ENCODE data around the gene FAM168B.

Gene FAM168B

DNA sequence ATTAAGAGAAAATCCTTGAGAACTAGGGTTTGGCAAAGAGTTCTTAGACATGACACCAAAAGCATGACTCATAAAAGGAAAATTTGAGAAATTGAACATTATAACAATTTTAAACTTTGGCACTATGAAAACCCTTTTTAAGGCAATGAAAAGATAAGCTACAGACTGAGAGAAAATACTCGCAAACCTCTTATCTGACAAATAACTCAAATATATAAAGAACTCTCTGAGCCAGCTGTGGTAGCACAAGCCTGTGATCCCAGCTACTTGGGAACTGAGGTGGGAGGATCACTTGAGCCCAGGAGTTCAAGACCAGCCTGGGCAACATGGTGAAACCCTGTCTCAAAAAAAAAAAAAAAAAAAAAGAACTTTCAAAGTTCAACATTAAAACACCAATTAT lies 70.5 kb downstream of the FAM168B start:
- no peak for DNase-seq (ENCODE audit: low read depth)

DNA sequence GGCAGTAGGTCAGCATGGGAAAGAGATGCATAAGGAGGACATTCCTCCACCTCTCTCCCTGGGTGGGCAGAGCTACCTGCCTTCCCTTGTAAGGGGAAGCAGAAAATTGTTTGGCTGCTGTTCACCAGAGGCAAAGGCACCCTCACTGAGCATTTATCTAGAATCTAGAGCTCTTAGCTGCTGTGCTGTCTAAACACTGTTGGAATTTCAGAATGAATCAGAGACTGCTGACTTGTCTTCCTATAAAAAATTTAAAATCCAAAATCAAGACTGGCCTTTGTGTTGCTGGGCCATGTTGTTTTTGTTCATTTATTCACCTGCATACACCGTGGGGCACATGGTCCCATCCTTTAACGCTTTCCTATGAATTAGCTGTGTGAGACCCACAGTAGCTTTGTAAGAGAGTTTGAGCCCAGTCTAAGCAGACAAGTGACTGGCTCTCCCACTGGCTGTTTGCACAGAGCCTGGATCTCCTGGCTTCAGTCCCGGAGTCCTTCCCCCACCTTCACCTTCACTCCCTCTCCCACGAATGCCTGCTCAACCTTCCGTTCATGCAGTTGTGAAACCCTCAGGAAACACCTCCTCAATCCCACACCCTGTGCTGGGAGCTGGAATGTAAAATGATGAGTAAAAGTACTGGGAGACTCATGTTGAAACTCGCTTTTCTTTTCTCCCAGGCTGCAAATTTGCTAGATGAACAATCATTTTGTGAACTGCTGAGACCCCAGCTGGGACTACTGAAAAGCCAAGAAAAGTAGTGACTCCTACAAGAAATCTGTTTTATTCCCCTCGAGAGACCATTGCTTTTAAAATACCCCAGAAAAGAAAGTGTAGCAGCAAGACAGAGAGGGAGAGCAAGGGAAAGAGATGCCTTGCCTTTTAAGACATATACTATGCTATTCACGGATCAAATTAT lies 76.2 kb downstream of the FAM168B start:
- DNase-seq (ENCODE audit: low read depth): no peak

DNA sequence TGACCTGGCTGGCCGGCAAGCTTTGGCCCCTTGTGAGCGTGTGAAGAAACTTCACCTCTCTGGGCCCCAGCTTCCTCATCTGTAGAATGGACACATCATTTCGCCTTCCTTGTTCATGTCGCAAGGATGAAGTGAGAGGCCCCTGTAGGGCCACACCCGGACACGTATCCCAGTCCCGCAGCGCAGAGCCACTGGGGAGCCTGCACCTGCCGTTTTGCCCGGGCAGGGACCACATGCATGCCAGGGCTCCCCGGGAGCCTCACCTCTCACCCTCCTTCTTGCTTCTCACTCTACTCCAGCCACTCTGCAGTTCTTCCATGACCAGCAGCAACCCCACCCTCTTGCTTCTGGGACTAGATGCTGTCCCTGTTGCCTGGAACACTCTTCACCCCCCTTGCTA lies 77.5 kb downstream of the FAM168B start:
- no peak for DNase-seq (ENCODE audit: low read depth)

DNA sequence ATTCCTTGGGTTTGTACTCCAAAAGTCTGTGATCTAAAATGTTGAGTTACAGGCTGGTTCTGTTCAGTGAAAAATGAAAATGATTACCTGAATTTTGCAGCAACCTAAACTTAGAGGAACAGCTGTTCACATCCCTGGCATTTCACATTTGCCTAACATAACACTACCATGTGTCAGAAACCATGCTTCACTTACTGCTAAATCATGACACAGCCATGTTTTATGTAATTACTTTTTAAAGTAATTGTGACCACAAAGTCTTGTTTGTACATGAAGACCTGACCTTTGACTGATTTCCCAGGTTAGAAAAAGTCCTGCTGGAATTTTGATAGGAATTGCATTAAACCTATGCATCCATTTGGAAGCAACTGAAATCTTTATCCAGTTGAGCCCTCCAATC lies 79.1 kb downstream of the FAM168B start:
- DNase-seq (ENCODE audit: low read depth): no peak

DNA sequence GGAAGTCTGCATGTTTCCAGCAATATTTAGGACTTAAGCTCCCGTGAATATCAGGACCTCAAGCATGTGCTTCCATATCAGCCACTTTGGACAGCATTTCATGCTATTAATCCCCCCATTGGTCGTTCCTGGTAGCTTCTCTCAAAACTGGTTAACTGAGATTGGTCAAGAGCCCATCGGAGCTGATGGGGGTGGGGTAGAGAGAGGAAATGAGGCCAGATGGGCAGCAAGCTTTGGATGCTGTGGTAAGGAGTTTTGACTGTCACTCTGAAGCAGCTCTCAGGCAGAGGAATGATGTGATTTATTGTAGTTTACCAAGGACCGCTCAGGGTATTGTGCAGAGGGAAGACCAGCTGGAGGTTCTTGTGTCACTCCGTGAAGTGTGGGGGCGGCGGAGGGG lies 81.8 kb downstream of the FAM168B start:
- DNase-seq (ENCODE audit: low read depth): no peak

DNA sequence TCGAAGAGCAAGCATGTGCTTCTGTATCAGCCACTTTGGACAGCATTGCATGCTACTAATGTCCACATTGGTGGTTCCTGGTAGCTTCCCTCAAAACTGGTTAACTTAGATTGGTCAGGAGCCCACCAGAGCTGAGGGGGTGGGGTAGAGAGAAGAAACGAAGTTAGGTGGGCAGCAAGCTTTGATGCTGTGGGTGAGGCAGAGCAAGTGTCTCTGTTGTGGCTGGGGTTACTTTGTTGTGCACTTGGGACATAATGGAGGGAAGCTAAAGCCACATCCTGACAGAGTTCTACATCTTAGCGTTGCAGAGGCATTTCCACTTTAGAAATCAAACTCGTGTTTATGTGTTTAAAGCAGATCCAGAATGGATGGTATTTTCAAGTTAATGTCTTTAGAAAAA lies 82.7 kb downstream of the FAM168B start:
- DNase-seq (ENCODE audit: low read depth): no peak

DNA sequence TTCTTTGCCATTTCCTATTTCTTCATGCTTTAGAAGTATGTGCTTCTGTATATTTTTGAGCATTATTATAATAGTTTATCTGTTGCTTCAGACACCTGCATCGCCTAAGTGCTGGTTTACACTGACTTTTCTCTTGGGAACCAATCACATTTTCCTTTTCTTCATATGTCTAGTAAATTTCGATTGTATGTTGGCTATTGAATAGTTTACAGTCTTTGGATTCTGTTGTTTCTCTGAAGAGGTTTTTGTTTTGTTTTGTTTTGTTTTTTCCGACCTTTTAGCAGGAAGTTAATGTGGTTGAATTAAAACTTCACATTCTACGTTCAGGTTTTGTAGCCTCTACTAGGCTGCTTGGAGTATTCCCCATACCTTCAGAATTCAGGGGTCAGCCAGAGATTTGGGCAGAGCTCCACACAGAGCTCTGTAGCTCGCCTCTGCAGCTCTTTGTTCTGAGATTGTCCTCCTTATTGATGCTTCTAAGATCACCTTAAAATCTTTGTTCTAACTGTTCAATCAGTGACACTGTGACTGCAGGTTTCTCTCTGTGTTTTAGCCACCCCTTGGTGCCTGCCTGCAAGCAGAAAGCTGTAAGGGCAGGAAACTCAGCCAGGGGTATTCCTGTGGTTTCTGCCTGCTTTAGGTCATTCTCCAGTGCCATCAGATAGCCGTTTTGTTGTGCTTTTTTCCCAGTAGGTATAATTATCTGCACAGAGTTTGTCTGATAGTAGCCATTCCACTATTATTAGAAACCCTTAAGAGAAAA lies 83.4 kb downstream of the FAM168B start:
- DNase-seq (ENCODE audit: low read depth): no peak

DNA sequence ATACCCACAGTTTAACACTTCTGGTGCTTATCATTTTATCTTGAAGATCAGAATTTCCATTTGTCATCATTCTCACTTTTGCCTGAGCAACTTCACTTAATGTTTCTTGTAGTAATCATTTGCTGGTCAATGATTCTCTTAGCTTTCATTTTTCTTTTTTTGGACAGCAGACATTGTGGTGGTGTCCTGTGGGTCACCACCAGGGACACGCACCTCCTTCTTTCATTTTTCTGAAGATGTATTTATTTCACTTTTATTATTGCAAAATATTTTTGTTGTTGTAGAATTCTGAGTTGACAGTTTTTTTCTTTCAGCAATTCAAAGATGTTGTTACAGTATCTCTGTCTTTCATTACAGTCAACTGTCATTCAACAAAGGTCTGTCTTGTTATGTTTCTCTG lies 84.3 kb downstream of the FAM168B start:
- no peak for DNase-seq (ENCODE audit: low read depth)

DNA sequence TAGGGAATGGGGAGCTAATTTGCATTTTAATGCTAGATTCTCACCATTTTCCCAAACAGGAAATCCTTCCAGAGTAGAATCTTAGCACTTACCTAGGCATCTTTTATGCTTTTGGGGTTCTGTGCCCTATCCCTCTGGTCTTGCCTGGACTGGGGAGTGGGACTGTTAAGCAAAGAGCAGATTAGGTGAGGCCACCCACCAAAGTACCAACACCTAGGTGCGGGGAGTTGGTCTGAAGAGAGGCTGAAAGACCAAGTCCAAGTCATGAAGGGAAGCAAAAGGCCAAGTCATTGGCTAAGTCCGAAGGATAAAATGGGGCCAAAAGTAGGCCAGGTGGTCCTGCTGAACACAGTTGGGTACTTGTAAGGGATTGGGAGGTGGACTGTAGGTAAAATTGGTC lies 86.7 kb downstream of the FAM168B start:
- no peak for DNase-seq (ENCODE audit: low read depth)

DNA sequence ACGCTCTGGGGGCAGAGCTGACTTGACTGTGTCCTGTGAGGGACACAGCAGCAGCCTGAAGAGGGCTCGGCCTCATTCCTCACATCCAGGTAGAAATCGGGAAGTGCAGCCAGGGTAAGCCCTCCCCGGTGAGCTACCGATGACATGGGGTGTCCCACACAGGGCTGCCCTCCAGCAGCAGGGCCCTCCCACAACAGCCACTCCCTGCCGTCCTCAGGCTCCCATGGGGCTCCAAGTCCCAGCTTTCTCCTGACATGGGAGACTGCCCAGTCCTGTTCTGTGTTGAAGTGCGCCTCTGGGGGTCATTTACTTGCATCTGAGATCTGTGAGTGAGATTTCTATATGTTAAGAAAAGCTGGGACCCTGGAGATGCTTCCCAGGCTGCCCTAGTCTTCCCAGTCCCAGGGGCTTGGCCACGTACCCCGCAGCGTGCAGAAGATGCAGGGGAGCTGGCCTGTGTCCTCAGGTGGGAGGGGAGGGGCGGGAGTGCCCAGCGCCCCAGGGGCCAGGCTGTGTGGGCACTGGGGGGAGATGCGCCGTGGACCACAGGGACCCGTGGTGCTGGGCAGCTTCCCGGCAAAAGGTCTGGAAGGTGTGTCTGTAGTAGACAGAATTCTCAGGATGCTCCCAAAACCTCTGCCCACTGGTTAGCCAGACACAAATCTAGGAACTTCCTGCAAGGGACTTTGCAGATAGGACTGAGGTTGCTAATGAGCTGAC lies 87.9 kb downstream of the FAM168B start:
- no peak for DNase-seq (ENCODE audit: low read depth)

DNA sequence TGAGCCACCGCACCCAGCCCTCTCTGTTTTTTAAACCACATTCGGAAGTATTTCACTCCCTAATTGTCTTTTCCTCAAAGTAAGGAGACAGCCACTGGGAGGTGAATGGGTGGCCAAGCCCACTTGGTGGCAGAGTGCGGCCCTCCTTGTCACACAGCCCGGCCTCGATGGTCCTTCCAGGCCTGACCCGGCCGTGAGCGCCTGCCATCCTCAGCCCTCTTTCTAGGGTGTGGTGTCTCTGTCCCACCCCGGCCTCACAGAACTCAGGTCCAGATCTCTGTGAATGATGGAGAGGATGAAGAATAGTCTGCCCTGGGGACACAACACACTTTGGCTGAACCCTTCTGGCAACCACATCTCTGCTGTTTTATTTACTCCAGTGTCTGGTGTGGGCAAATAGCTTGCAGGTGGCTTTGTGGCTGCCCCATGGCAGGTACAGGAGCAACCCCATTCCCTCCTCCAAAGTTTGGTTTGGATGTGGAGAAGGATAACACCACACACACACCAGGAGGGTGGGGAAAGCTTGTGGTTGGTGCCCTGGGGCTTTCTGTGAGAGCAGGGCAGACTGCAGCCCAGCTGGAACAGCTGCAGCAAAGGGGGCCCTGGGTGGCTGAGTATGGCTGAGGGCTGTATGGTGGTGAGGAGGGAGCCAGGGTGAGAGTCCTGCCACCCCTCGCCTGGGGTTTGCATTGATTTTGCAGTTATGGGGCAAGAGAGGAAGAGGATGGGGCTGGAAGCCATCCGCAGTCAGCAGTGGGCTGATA lies 88.6 kb downstream of the FAM168B start:
- no peak for DNase-seq (ENCODE audit: low read depth)

DNA sequence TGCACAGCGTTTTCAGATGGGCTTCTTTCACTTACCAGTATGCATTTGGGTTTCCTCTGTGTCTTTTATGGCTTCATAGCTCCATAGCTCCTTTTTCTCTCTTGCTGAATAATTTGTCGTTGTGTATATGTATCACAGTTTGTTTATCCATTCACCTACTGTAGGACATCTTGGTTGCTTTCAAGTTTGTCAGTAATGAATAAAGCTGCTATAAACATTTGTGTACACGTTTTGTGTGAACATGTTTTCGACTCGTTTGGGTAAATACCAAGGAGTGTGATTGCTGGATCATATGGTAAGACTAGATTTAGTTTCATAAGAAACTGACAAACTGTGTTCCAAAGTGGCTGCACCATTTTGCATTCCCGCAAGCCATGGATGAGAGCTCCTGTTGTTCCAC lies 94.7 kb downstream of the FAM168B start:
- DNase-seq (ENCODE audit: low read depth): no peak

Measured in activated T-cell treated with anti-CD3 and anti-CD28 coated beads for 48 hours (primary cell).